NCI-H524 (cell line): Measurements from ENCODE around the gene MALSU1.

ENCODE experiments used
- DNase-seq, 2 experiments: peaks; one replicate each; lab custom pipeline; 2025; lab: John Stamatoyannopoulos, UW

Gene MALSU1

DNA sequence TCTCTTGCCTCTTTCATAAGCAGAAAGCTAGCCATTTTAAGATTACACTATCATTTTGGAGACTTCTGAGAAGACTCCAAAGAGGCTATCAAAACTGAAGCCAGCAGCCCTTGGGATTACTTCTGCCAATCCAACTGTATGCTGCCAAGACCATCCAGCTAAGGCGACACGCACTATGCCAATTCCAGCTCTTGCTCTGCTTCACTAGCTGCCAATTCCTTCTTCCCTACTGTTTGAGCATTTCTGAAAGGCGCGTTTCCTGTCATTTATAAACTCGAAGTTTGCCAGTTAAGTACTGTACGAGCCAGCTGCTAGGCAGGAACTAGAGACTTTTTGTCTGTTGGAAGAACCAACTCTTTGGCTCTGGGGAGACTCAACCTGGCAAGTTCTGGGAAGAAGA, 36.5 kb downstream of the MALSU1 start:
- DNase-seq, result no peak

DNA sequence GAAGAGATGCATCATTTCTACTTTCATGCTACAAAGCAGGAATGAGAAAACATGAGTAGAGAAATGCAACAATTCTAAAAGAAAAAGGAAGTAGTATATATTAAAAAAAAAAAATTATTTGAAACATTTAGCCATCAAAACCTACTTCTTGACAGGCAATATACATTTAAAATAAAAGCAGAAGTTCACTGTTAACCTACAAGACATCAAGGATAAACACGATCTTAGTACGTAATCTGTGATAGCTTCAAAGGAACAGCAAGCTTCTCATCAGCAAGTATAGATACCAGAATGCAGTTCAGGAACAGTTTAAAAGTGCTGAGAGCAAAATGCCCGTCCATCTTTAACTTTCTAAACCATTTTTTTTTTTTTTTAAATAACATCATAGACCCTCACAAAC, 36.9 kb downstream of the MALSU1 start:
- DNase-seq, result no peak

DNA sequence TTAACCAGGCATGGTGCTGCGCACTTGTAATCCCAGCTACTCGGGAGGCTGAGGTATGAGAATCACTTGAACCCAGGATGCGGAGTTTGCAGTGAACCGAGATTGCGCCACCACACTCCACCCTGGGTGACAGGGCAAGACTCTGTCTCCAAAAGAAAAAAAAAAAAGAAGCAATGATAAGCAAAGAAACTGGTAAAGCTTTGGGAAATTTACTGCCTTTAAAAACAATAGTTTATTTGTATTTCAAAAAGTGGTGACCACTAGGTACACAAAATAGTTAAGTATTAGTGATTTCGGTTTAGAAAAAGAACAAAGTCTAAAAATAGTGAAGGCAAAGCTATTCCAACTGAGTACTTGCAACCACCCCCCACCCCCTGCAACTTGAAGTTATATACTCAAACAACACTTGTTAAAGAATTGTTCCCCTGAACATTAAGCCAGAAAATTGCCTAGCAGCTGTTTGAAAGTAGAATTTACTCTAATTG, 37.7 kb downstream of the MALSU1 start:
- no peak for DNase-seq

DNA sequence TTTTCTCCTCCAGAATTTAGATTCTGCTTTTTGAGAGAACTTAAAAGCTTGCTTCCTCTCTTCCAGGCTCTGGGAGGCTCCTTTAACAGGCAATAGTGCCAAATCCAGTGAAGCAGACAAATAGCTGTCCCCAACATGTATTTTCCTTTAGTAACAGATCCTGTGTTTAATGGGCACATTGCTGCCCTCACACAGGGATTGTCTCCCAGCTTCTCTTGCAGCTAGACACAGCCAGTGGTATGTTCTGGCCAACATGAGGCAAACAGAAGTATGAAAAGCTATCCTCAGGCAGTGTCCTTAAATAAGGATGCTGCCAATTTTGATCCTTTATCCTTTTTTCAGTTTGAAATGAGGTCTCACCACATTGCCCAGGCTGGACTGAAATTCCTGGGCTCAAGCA, 38.2 kb downstream of the MALSU1 start:
- DNase-seq, result no peak

DNA sequence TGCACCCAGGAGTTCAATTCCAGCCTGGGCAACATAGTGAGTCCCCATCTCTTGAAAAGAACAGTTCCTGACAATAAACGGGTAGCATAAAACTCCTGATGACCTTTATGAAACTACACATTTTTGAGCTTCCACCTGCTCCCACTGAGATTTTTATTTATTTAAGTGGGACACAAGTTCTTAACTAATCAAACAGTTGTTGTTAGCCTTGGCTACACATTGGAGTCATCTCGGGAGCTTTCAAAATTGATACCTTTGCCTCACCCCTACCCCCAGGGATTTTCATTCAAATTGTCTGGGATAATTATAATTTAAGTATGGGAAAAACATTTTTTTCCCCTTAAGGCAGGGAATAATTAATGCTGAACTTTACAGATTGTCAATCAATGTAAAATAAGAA, 39.3 kb downstream of the MALSU1 start:
- DNase-seq, result no peak

DNA sequence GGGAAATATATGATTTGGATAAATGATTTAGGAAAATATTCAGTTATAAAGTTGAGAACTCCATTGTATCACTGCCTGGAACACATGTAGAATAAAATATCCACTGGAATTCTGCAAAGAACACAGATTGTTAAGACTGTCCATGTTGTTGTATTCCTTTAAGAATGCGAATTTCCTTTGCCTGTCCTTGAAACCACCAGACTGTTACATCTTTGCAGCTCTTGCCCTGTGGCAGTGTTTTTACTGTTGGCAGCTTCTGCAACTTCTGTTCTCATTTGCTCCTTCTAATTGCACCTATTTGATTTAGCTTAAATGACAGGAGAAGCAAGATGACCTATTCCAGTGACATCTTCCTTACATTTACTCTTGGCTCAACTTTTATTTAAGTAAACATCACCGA, 39.7 kb downstream of the MALSU1 start:
- no peak for DNase-seq

DNA sequence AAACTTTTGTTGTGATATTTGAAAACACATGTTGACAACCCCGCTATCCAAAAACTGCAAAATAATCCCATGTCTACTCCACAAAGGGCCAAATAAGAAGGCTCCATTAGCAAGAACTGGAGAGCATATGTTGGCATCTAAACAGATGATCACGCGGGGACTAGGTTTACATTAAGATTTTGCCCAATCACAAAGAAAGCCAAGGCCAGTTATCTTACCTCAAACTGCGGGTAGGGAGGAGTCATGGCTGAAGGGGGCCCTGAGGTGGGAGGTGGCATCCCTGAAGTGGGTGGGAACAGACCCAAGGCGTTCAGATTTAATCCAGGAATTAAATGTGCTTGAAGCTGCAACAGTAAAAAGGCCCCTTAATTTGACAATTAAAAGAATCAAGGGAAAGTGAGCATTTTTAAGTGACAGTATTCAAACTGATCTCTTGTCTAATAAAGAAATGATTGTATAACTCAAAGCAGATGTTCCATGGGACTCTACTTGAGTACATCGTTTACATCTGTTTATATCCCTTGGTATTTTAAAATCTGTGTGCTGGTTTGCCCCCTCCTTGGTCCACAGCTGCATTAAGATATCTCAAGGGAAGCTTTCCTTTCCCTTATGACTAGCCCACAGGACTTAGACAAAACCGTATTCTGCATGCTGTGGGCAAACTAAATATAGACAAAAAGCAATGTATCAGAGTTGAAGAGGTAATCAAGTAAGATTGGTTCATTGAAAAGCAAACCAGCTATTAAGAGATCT, 42.9 kb downstream of the MALSU1 start:
- no peak for DNase-seq

DNA sequence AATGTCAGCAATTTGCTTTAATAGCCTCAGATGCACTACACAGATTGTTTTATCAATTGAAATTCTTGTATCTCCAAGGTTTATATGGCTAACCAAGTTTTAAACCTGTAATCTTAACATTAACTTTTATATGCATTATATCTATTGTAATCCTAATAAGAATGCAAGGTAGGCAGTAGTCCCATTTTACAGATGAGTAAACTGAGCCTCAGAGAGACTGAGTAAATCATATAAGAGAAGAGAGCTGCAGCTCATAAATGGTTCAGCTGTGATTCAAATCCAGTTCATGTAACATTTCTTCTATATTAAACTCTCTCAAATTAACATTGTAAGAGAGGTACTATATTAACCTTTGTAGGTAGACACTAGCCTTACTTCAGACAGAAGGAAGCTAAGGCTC, 44.0 kb downstream of the MALSU1 start:
- DNase-seq, result no peak

DNA sequence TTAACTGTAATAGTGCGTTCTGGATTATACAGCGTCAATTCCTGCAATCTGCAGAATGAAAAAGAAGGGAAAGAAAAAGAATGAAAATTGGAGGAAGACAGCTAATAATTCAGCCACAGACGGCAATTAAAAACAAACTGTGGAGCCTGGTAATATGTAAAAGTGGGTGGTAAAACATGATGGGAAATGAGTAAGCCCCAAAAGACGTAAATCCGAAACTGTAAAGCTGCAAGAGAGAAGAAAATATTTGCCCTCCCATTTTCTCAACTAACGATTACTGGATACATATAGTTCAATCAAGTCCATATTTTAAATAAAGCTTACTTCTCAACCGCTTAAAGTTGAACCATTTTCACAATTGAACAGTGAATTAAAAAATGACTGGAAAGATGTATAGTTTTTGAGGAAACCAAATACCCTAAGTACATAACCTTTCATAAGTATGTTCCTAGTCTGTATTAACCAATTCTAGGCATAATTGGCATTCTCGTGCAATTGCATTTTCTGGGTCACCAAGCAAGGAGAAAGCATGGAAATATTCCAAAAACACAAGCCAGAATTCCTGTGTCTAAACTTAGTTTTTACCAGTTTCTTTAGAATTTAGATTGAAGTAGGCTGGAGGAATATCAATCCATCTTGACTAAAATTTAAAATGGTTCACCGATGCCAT, 44.8 kb downstream of the MALSU1 start:
- no peak for DNase-seq

DNA sequence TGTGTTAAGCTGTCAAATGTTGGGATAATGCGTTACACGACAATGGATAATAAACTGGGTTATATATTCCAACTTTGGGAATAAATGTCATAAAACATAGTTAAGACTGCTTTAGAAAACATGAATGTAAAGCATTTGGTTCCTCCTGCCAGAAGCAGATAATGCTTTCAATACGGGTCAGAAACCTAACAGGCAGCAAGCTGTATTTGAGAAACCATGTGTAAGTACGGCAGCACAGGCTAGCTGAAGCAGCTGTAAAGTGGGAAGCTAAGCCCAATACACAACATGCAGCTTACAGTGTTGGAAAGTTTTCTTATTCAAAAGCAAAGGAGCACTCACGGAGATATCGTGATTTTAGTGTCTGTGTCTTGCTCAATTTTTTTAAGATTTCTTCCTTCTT, 46.5 kb downstream of the MALSU1 start:
- DNase-seq, result no peak

DNA sequence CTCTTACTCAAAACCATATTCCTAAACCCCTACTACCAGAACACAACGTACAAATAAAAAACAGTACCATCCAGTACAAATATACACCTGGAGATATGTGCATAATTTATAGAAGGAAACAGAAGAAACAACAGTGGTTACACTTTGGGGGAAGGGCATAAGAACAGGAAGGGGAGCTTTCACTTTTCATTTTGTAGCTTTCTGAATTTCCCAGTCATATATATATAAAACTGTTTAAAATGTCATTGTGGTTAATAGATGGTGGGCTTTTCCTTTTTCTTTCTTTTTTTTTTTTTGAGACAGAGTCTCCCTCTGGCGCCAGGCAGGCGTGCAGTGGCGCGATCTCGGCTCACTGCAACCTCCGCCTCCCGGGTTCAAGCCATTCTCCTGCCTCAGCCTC, 47.2 kb downstream of the MALSU1 start:
- DNase-seq, result no peak

DNA sequence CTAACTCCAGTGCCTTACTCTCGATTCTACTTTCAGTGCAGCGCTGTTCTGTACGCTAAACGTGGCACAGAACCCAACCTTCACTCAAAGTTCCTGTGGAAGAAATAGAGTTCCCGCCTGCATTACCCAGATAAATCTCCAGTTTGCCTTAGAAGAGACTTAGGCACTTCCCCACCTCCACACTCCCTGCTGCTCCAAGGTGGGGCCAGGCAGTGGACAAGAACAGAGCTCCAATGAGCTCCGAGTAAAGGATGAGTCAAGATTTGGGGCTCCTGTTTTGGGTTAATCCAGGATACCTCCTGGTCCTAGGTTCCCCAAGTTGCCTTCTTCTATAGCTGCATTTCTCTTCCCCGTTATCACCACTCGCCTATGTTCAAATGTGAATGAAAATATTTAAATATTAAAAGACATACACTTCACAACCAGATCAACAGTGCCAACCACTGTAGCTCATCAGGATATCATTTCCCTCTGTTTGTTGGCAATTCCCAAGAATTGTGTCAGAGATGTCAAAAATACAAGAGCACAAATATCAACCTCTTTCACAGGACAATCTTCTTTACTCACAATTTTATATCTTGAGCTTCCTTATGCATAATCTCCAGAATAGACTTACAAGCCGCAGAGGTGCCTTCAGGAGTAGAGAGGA, 48.0 kb downstream of the MALSU1 start:
- no peak for DNase-seq

DNA sequence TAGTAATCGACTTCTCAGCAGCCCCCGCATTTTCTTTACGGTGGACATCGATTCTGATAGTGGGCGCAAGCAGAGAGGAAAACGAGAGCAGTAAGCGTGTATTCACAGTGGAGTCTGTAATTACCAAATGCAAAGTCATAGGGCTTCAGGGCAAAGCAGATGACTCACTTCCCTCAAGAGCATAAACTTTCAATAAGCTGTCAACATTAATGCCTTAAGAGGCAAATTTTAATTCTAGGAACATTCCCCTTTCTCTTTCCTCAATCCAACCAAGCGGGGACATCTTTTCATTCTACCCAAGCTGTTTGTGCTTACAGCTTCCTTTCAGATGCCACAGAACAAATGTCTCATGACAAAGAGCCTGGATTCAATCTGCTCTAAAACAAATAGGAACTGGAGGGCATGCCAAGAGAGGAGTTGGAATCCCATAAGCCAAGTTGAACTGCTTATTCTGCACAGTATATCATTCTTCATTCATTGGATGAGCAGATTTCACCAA, 48.6 kb downstream of the MALSU1 start:
- peak in 1 of 2 experiments; percentile 19 for DNase-seq

DNA sequence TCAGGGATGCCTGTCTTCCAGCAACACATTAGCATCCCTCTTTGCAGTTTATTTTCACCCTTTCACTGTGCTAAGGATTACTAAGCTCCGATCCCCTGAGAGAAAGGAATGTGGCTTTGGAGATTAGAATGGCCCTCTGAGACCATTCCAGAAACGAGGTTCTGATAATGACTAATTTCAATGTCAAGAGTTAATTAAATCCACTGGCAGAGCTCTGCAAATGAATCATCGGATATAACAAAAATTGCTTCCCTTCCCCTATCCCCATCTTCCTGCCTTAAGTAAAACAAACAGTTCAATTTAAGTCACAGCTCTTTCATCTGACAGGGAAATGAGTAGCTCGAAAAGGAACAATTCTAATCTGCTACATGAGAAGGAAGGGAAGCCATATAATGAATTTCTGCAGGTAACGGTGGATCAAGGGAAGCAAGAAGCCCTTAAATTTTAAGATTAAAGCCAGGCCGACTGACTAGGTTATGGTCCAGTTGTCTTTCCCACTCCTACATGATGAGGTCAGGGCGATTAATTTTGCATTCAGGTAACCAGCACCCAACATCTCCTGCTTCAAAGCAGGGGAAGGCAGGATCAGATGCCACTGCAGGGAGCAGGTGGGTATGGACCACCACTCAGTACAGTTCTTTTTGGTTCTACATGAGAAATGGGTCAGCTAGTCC, 50.5 kb downstream of the MALSU1 start:
- no peak for DNase-seq

DNA sequence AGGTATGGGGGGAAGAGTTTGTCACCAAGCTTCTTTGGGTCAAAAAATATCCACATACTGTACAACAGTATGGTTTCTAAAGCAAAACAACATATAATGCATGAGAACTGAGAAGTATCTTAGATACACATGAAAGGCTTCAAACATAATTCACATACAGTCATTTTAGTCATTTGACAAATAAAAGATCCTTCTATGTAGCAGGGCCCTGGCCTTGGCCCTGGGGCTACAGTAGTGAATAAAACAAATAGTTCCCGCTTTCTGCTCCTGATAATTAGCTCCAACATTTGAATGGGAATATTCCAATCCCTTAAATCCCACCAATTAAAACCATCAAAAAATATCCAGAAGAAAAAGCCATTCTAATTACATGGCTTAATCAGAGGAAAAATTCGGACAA, 51.3 kb downstream of the MALSU1 start:
- no peak for DNase-seq

DNA sequence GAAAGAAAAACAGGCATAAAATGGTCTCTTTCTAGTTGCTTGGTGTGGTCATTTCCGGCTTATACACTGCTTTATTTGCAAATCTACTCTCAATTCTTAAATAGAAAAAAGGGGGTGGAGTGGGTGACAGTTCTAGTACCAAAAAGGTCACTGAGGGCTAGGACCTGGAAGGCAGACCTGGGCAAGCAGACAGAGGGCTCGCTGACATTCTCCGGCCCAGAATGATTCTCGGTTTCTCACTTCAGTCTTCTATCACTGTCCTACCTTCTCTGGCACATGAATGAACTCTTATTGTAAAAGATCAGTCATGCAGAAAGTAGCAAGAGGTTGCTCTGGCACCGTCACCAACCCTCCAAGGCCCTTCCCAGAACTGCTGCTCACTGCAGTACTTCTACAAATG, 54.0 kb downstream of the MALSU1 start:
- DNase-seq, result no peak

DNA sequence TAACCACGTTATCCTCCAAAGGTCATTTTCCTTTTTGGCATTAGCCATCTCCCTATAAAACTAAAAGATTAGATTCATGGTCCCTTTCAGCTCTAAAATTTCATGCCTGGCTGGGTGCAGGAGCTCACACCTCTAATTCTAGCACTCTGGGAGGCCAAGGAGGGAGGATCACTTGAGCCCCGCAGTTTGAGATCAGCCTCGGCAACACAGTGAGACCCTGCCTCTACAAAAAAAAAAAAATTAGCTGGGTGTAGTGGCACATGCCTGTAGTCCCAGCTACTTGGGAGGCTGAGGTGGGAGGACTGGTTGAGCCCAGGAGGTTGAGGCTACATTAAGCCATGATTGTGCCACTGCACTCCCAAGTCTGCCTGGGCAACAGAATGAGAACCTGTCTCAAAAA, 57.0 kb downstream of the MALSU1 start:
- DNase-seq, result no peak

DNA sequence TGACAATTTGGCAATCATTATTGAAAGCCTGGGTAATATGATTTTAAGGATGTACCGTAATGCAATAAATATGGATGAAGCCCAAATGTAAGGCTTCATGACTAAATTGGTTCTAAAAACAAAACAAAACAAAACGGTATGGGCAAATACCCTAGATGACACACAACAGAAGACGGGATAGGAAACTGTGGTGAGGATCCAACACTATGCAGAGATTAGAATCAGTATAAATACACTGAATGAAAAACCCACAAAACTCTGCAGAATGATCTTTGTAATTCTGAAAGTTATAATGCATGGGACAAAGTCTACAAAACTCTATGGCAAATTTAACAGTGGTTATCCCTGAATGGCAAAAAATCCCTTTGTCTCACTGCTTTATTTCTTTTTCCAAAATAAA, 57.6 kb downstream of the MALSU1 start:
- DNase-seq, result no peak

DNA sequence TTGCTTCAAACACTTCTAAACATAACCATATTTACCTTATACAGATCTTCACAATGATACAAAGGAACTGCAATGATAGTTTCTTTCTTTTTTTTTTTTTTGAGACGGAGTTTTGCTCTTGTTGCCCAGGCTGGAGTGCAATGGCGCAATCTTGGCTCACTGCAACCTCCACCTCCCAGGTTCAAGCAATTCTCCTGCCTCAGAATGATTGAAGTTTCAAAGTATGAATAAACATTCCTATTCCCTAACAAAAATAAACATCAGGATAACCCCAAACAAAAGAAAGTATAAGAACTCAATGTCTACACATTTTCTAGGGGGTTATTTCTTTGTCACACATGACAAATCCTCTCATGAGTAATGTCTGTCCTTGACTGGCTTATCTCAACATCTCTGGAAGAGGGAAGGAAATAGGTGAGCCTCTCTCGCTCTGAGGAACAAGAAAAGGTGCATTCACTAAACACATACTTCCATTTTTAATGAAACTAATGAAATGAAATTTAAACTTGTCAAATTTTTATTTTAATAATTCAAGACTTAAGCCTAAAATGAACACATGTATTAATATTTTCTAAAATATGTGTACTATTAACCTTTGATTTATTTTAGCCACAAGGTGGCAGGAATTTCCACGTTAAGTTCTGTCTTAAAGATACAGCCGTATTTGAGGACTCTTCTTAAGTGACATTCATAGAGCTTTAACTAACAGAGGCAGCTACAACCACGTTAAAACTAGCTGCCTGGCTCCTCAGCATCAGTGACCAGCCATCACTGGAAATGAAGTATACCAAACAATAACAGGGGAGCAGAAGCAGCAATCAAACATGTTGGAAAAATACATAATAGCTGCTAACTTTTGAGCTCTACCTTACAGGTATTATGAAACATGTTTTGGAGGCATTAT, 58.3 kb downstream of the MALSU1 start:
- DNase-seq, result peak; percentile 9 to 72

DNA sequence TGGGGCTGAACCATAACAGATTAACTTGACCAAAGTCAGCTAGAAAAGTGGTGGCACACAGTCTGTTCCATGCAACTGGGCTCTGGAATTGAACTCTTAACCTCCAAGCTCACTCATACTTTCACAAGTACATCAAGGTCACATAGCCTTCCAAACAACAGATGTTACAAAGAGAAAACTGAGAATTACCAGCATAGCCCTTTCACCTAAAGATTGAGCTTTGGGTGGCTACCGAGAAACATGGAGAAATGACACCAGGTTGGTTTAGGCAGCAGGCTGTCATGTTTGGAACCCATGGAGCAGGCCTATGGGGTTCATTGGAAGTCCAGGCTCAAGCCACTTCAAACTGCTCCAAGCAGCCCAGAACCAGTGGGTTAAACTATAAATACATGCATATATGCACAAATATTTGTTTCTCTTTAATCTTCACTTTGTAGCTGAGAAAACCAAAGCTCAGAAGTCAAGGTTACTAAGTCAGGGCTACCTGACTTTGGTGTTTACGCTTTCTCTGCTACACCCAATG, 59.1 kb downstream of the MALSU1 start:
- peak in 1 of 2 experiments; percentile 26 for DNase-seq
